ENCODE data around the gene RTKN.

DNA sequence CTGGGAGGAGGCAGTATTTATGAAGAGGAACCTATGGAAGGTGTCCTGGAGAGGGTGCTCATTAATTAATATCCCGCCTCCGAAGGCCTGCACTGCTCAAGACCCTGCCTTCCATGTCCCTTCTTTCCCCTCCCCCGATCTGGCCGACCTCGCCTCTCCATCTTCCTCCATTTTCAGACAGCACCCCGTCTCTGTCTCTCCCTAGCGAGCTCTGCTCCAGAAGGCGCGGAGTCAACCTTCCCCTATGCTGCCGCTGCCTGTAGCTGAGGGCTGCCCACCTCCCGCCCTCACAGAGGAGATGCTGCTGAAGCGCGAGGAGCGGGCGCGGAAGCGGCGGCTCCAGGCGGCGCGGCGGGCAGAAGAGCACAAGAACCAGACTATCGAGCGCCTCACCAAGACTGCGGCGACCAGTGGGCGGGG, 15.4 kb upstream of the RTKN start:
- TF ChIP-seq, protein P1, sequence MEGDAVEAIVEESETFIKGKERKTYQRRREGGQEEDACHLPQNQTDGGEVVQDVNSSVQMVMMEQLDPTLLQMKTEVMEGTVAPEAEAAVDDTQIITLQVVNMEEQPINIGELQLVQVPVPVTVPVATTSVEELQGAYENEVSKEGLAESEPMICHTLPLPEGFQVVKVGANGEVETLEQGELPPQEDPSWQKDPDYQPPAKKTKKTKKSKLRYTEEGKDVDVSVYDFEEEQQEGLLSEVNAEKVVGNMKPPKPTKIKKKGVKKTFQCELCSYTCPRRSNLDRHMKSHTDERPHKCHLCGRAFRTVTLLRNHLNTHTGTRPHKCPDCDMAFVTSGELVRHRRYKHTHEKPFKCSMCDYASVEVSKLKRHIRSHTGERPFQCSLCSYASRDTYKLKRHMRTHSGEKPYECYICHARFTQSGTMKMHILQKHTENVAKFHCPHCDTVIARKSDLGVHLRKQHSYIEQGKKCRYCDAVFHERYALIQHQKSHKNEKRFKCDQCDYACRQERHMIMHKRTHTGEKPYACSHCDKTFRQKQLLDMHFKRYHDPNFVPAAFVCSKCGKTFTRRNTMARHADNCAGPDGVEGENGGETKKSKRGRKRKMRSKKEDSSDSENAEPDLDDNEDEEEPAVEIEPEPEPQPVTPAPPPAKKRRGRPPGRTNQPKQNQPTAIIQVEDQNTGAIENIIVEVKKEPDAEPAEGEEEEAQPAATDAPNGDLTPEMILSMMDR (IDR thresholded peaks at IDR 0.05; ENCODE audit: poor library complexity) = no peak
- no peak for TF ChIP-seq EZH2 (IDR thresholded peaks at IDR 0.05; ENCODE audit: borderline replicate concordance)
- no peak for TF ChIP-seq EZH2phosphoT487 (IDR thresholded peaks at IDR 0.05; ENCODE audit: low read depth, severe bottlenecking, unreplicated experiment)
